Glomerular visceral epithelial cell (primary cell): ENCODE data around the gene ZRSR2.

ENCODE experiments used
- DNase-seq: peaks from one replicate; pipeline ENCODE4 v3.0.0-alpha.2; 2016; ENCODE audit errors: extremely low spot score

The ZRSR2 gene

GRCh38 chrX:15853586-15854079 is 63.3 kb downstream of the ZRSR2 start:
- peak; percentile 12 for DNase-seq

- DNase-seq: peak; percentile 31
These were observed 63.9 kb downstream of the ZRSR2 start for GRCh38 chrX:15854080-15854655.

- DNase-seq: peak; percentile 93
These were observed 64.7 kb downstream of the ZRSR2 start, which contains the start of gene AP1S2 for GRCh38 chrX:15854712-15855567. AP1S2 (minus strand) TSS chrX:15854813; CDS start chrX:15852524, 2,289 bp downstream.

- DNase-seq: no peak
These were observed 65.4 kb downstream of the ZRSR2 start for GRCh38 chrX:15855568-15856221.

- no peak for DNase-seq
These were observed 65.9 kb downstream of the ZRSR2 start for GRCh38 chrX:15856222-15856587.

- no peak for DNase-seq
These were observed 66.4 kb downstream of the ZRSR2 start for GRCh38 chrX:15856636-15857035.

- DNase-seq: no peak
These were observed 67.8 kb downstream of the ZRSR2 start for GRCh38 chrX:15858051-15858450.

- DNase-seq: no peak
These were observed 70.6 kb downstream of the ZRSR2 start for GRCh38 chrX:15860921-15861320.

- no peak for DNase-seq
These were observed 73.7 kb downstream of the ZRSR2 start for GRCh38 chrX:15864023-15864422.

GRCh38 chrX:15864629-15865028 is 74.3 kb downstream of the ZRSR2 start:
- DNase-seq: peak; percentile 42

GRCh38 chrX:15866147-15866546 is 75.9 kb downstream of the ZRSR2 start:
- no peak for DNase-seq

GRCh38 chrX:15869695-15870094 is 79.4 kb downstream of the ZRSR2 start:
- no peak for DNase-seq

- no peak for DNase-seq
These were observed 80.0 kb downstream of the ZRSR2 start for GRCh38 chrX:15870310-15870709.
